ENCODE results near the gene RAB11FIP4. TPM values are rescaled to one million over a fixed set of nuclear protein-coding genes. Genes with fewer than 3 reads are reported as not detected.

Gene RAB11FIP4
- total and polyA plus RNA-seq, 4 donors = 5.2 to 19.1 (median 12.8) TPM

DNA sequence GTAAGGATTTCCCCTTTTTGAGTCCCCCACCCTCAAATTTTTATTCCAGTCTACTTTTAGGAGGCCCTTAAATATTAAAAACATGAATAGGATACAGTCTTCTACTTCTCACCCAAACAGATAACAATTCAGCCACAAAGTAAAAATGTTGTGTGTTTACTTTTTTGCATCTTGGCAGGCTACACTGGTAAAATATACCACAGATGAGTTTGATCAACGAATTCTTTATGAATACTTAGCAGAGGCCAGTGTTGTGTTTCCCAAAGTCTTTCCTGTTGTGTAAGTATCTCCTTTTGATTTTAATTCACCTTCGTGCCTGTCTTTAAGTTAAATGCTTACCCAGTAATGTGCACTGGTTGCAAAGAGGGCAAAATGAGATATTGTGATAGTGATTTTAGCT, 34.4 kb upstream of the RAB11FIP4 start:
- no peak for ATAC-seq (ENCODE audit: insufficient read depth, low FRiP score)
- H3K9ac ChIP-seq (ENCODE audit: insufficient read depth in 1 of 2, low read length in 2 of 2) = peak overlapping the region in 1 of 2 donors; percentile 58
- WGBS, 2 donors = 63 to 69% methylated on average over 2 of the region's 2 CpGs
- H3K27me3 ChIP-seq (ENCODE audit: control insufficient read depth in 3 of 3, insufficient read depth in 3 of 3, low read length in 2 of 3) = no peaks in the 10 kb centered on the region
- DNase-seq = peak in 2 of 3 donors; percentile 66 to 68
- peaks cover 7 to 22% (median 20%) of the 10 kb centered on the region in 4 donors for H3K36me3 ChIP-seq (ENCODE audit: control insufficient read depth in 4 of 4, insufficient read depth in 4 of 4, low read length in 4 of 4)
- no peak overlapping the region for H3K27ac ChIP-seq (ENCODE audit: low read depth in 1 of 2, low read length in 1 of 2)
- H3K4me3 ChIP-seq = no peak overlapping the region
- TF ChIP-seq, protein P1, sequence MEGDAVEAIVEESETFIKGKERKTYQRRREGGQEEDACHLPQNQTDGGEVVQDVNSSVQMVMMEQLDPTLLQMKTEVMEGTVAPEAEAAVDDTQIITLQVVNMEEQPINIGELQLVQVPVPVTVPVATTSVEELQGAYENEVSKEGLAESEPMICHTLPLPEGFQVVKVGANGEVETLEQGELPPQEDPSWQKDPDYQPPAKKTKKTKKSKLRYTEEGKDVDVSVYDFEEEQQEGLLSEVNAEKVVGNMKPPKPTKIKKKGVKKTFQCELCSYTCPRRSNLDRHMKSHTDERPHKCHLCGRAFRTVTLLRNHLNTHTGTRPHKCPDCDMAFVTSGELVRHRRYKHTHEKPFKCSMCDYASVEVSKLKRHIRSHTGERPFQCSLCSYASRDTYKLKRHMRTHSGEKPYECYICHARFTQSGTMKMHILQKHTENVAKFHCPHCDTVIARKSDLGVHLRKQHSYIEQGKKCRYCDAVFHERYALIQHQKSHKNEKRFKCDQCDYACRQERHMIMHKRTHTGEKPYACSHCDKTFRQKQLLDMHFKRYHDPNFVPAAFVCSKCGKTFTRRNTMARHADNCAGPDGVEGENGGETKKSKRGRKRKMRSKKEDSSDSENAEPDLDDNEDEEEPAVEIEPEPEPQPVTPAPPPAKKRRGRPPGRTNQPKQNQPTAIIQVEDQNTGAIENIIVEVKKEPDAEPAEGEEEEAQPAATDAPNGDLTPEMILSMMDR (IDR thresholded peaks at IDR 0.05; ENCODE audit: control extremely low read depth, extremely low read depth) = no peak
- no peaks in the 10 kb centered on the region for H3K9me3 ChIP-seq (ENCODE audit: control insufficient read depth in 4 of 4, insufficient read depth in 3 of 4, low read length in 3 of 4)
- peaks cover 0 to 34% (median 3%) of the 10 kb centered on the region in 5 donors for H3K4me1 ChIP-seq (ENCODE audit: control insufficient read depth in 5 of 5, insufficient read depth in 5 of 5, low read length in 5 of 5)

DNA sequence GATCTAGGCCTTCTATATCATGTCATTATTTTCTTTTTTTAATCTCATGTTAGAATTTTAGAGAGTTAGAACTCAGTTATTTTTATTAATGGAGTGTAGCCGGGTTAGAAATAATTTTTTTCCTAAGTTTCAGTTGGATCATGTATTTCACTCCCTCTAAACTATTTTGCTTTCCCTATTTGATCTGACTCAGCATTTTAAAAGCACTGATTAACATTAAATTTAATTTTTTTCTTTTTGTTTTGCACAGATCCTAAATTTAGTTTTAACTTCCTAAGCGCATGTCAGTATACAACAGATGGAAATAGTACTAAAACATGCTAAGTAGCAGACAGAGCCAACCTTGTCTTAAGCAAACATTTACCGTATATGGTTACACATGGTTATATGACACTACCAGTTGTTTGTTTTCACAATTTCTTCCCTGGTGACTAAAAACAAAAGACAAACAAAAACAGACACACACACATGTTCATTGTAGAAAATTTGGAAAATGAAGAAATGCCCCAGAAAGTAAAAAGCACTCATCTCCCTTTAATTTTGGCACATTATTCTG, 33.6 kb upstream of the RAB11FIP4 start:
- Histone ChIP-seq H3K27ac (ENCODE audit: low read depth in 1 of 2, low read length in 1 of 2) (no peak overlapping the region), H3K4me1 (ENCODE audit: control insufficient read depth in 5 of 5, insufficient read depth in 5 of 5, low read length in 5 of 5) (peaks cover 0 to 34% (median 3%) of the 10 kb centered on the region in 5 donors), H3K36me3 (ENCODE audit: control insufficient read depth in 4 of 4, insufficient read depth in 4 of 4, low read length in 4 of 4) (peaks cover 8 to 23% (median 18%) of the 10 kb centered on the region in 4 donors), H3K9me3 (ENCODE audit: control insufficient read depth in 4 of 4, insufficient read depth in 3 of 4, low read length in 3 of 4) (no peaks in the 10 kb centered on the region), H3K27me3 (ENCODE audit: control insufficient read depth in 3 of 3, insufficient read depth in 3 of 3, low read length in 2 of 3) (no peaks in the 10 kb centered on the region), H3K4me3 (no peak overlapping the region), H3K9ac (ENCODE audit: insufficient read depth in 1 of 2, low read length in 2 of 2) (peak overlapping the region in 1 of 2 donors; percentile 43)
- 77 to 80% methylated on average over 3 of the region's 3 CpGs for WGBS, 2 donors
- TF ChIP-seq, protein P1 (IDR thresholded peaks at IDR 0.05; ENCODE audit: control extremely low read depth, extremely low read depth) = no peak
- DNase-seq (peak in 2 of 3 donors; percentile 86 to 87), ATAC-seq (ENCODE audit: insufficient read depth, low FRiP score) (no peak)

DNA sequence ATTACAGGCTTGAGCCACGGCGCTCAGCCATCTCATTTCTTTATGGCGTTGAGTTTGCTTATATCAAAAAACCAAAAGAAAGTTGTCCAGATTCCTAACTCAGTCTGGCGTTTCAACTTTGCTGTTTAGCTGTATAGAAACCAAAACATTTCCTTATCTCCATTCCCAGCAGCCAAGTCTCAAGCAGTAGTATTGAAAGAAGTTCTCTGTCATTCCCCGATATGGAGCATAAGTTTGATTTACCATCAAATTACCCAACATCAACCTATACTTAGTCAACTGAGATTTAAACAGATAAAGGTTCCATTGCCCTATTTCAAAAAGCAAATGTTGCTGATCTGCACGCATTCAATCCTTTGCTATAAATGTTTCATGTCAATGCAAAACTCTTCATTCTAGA, 27.5 kb upstream of the RAB11FIP4 start:
- no peak overlapping the region for H3K27ac ChIP-seq (ENCODE audit: low read depth in 1 of 2, low read length in 1 of 2)
- H3K27me3 ChIP-seq (ENCODE audit: control insufficient read depth in 3 of 3, insufficient read depth in 3 of 3, low read length in 2 of 3) = no peaks in the 10 kb centered on the region
- no peak for DNase-seq
- H3K4me1 ChIP-seq (ENCODE audit: control insufficient read depth in 5 of 5, insufficient read depth in 5 of 5, low read length in 5 of 5) = peaks cover 0 to 4% (median 2%) of the 10 kb centered on the region in 5 donors
- WGBS, 2 donors = 96 to 97% methylated on average over 6 of the region's 6 CpGs
- H3K9ac ChIP-seq (ENCODE audit: insufficient read depth in 1 of 2, low read length in 2 of 2) = no peak overlapping the region
- peaks cover 6 to 18% (median 14%) of the 10 kb centered on the region in 4 donors for H3K36me3 ChIP-seq (ENCODE audit: control insufficient read depth in 4 of 4, insufficient read depth in 4 of 4, low read length in 4 of 4)
- no peaks in the 10 kb centered on the region for H3K9me3 ChIP-seq (ENCODE audit: control insufficient read depth in 4 of 4, insufficient read depth in 3 of 4, low read length in 3 of 4)
- TF ChIP-seq, protein P1 (IDR thresholded peaks at IDR 0.05; ENCODE audit: control extremely low read depth, extremely low read depth) = no peak
- ATAC-seq (ENCODE audit: insufficient read depth, low FRiP score) = no peak
- no peak overlapping the region for H3K4me3 ChIP-seq

DNA sequence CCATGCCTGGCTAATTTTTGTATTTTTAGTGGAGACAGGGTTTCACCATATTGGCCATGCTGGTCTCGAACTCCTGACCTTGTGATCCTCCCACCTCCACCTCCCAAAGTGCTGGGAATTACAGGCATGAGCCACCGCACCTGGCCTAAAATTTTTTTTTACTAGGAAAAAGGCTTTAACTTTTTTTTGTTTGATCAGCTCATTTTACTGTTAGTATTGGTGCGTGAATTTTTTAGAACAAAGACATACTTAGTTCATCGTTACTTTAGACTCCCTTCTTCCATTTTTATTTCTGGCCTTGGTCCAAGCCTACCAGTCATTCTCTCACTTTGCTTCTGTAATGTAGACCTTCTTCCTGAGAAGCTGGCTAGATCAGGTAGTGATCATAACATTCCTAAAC, 25.4 kb upstream of the RAB11FIP4 start:
- DNase-seq (no peak), ATAC-seq (ENCODE audit: insufficient read depth, low FRiP score) (no peak)
- Histone ChIP-seq H3K36me3 (ENCODE audit: control insufficient read depth in 4 of 4, insufficient read depth in 4 of 4, low read length in 4 of 4) (peaks cover 6 to 13% (median 9%) of the 10 kb centered on the region in 4 donors), H3K27ac (ENCODE audit: low read depth in 1 of 2, low read length in 1 of 2) (no peak overlapping the region), H3K9ac (ENCODE audit: insufficient read depth in 1 of 2, low read length in 2 of 2) (no peak overlapping the region), H3K4me1 (ENCODE audit: control insufficient read depth in 5 of 5, insufficient read depth in 5 of 5, low read length in 5 of 5) (peaks cover 0 to 22% (median 7%) of the 10 kb centered on the region in 5 donors), H3K27me3 (ENCODE audit: control insufficient read depth in 3 of 3, insufficient read depth in 3 of 3, low read length in 2 of 3) (no peaks in the 10 kb centered on the region), H3K9me3 (ENCODE audit: control insufficient read depth in 4 of 4, insufficient read depth in 3 of 4, low read length in 3 of 4) (no peaks in the 10 kb centered on the region), H3K4me3 (no peak overlapping the region)
- TF ChIP-seq, protein P1 (IDR thresholded peaks at IDR 0.05; ENCODE audit: control extremely low read depth, extremely low read depth) = no peak
- WGBS, 2 donors = 97 to 98% methylated on average over 4 of the region's 4 CpGs

Data from lung (tissue), 12 donors.